IMR-90 (cell line): ENCODE measurements around the gene MYL2. TPM values are rescaled to one million over a fixed set of nuclear protein-coding genes. Genes with fewer than 3 reads are reported as not detected.

ENCODE experiments used
- ATAC-seq: fragments of 200-7000 bp; cut with Tn5 transposase; 2 replicates; pipeline ENCODE4 v1.9.1; 2020; ENCODE audit warnings: low read depth, mild to moderate bottlenecking, moderate library complexity
- BruUV-seq: library from RNA; stranded (reverse); fragments of 400-500 nt; replicated peaks from 2 replicates; lab custom pipeline; 2021; lab: Mats Ljungman, UMichigan
- CTCF ChIA-PET: fragments of 300-600 bp; formaldehyde crosslinking; extraction: SDS; loops from one replicate; lab custom pipeline; 2021; ENCODE audit warnings: antibody characterized with exemption; lab: Yijun Ruan, JAX
- POLR2A ChIA-PET: fragments of 300-600 bp; sonication (Branson Sonifier 250); formaldehyde crosslinking; loops from one replicate; lab custom pipeline; 2022; ENCODE audit warnings: antibody characterized with exemption; ENCODE audit not compliant: unreplicated experiment; lab: Charles Lee
- DNase-seq: peaks from one replicate; pipeline ENCODE4 v3.0.0; 2013
- H2AFZ ChIP-seq: replicated peaks from 2 replicates; pipeline ENCODE3; 2013; ENCODE audit warnings: low read length, mild to moderate bottlenecking; ENCODE audit not compliant: poor library complexity
- H2AK5ac ChIP-seq: 2 replicates; pipeline ENCODE4 v1.6.1; 2013; ENCODE audit warnings: low read depth, low read length, inconsistent platforms
- H2AK9ac ChIP-seq: replicated peaks from 2 replicates; pipeline ENCODE3; 2013; ENCODE audit warnings: mild to moderate bottlenecking, low read depth, low read length, moderate library complexity; ENCODE audit not compliant: poor library complexity
- H2BK120ac ChIP-seq: 2 replicates; pipeline ENCODE4 v1.6.1; 2013; ENCODE audit warnings: low read depth, low read length, inconsistent platforms
- H2BK15ac ChIP-seq: 3 replicates; pipeline ENCODE4 v1.6.1; 2013; ENCODE audit warnings: low read depth, low read length, inconsistent platforms
- H2BK20ac ChIP-seq: 2 replicates; pipeline ENCODE4 v1.6.1; 2013; ENCODE audit warnings: low read depth, mild to moderate bottlenecking, inconsistent platforms, low read length, moderate library complexity
- H2BK5ac ChIP-seq: 2 replicates; pipeline ENCODE4 v1.6.1; 2013; ENCODE audit warnings: mild to moderate bottlenecking, low read depth, low read length, inconsistent platforms; ENCODE audit not compliant: poor library complexity, severe bottlenecking
- H3K14ac ChIP-seq: replicated peaks from 2 replicates; pipeline ENCODE4 v1.6.1; 2013; ENCODE audit warnings: low read depth, low read length, inconsistent platforms
- H3K18ac ChIP-seq: 2 replicates; pipeline ENCODE4 v1.6.1; 2013; ENCODE audit warnings: low read depth, low read length, control low read depth
- H3K23ac ChIP-seq: 2 replicates; pipeline ENCODE4 v1.6.1; 2013; ENCODE audit warnings: low read depth, low read length, inconsistent platforms
- H3K27ac ChIP-seq: 2 replicates; pipeline ENCODE4 v1.5.1; 2013; ENCODE audit warnings: mild to moderate bottlenecking, control low read depth, low read length; ENCODE audit not compliant: insufficient read depth
- H3K27me3 ChIP-seq: 2 replicates; pipeline ENCODE4 v1.6.1; 2013; ENCODE audit warnings: low read length; ENCODE audit not compliant: control insufficient read depth, insufficient read depth
- H3K36me3 ChIP-seq: 2 replicates; pipeline ENCODE4 v1.6.1; 2013; ENCODE audit warnings: low read length, mixed read lengths; ENCODE audit not compliant: control insufficient read depth, insufficient read depth
- H3K4ac ChIP-seq: 2 replicates; pipeline ENCODE4 v1.6.1; 2013; ENCODE audit warnings: low read depth, low read length, inconsistent platforms
- H3K4me1 ChIP-seq: 2 replicates; pipeline ENCODE4 v1.6.1; 2013; ENCODE audit warnings: low read length, mixed read lengths; ENCODE audit not compliant: control insufficient read depth, insufficient read depth
- H3K4me2 ChIP-seq: 2 replicates; pipeline ENCODE4 v1.6.1; 2013; ENCODE audit warnings: low read depth, mild to moderate bottlenecking, control low read depth, low read length, moderate library complexity
- H3K4me3 ChIP-seq: 2 replicates; pipeline ENCODE4 v1.5.1; 2013; ENCODE audit warnings: low read depth, mild to moderate bottlenecking, control low read depth, low read length, moderate library complexity; ENCODE audit not compliant: insufficient read depth
- H3K56ac ChIP-seq: 2 replicates; pipeline ENCODE4 v1.6.1; 2013; ENCODE audit warnings: low read length, inconsistent platforms; ENCODE audit not compliant: insufficient read depth; ENCODE audit errors: extremely low read depth
- H3K79me1 ChIP-seq, 2 experiments: 2 replicates each; pipeline ENCODE4 v1.6.1; 2013; ENCODE audit warnings: low read length in 2 of 2, inconsistent platforms in 1 of 2, low read depth in 1 of 2
- H3K9ac ChIP-seq: 2 replicates; pipeline ENCODE4 v1.6.1; 2013; ENCODE audit warnings: low read depth, low read length, control low read depth
- H3K9me1 ChIP-seq: 2 replicates; pipeline ENCODE4 v1.6.1; 2013; ENCODE audit warnings: low read length, inconsistent platforms; ENCODE audit not compliant: insufficient read depth
- H3K9me3 ChIP-seq: 2 replicates; pipeline ENCODE4 v1.6.1; 2013; ENCODE audit warnings: low read length; ENCODE audit not compliant: control insufficient read depth, insufficient read depth
- H4K20me1 ChIP-seq: 2 replicates; pipeline ENCODE4 v1.6.1; 2013; ENCODE audit warnings: low read length, inconsistent platforms; ENCODE audit not compliant: insufficient read depth
- H4K5ac ChIP-seq: 2 replicates; pipeline ENCODE4 v1.6.1; 2013; ENCODE audit warnings: mild to moderate bottlenecking, low read depth, low read length, control low read depth
- H4K8ac ChIP-seq, 2 experiments: 2 replicates each; pipeline ENCODE4 v1.6.1; 2013; ENCODE audit warnings: low read depth in 2 of 2, low read length in 2 of 2, control low read depth in 1 of 2, inconsistent platforms in 1 of 2
- H4K91ac ChIP-seq: 2 replicates; pipeline ENCODE4 v1.6.1; 2013; ENCODE audit warnings: low read depth, low read length, inconsistent platforms; ENCODE audit not compliant: insufficient read depth
- CHD1 ChIP-seq: IDR thresholded peaks from 2 replicates; pipeline ENCODE4 v1.6.1; 2012; ENCODE audit warnings: low read depth, low read length, improper control_type of control experiment
- ELK1 ChIP-seq: fragments of 150-350 bp; IDR thresholded peaks from 2 replicates; pipeline ENCODE4 v1.6.1; 2016; ENCODE audit warnings: low read depth, mild to moderate bottlenecking, low read length, moderate library complexity, borderline replicate concordance
- MAFK ChIP-seq: IDR thresholded peaks from 2 replicates; pipeline ENCODE4 v1.6.1; 2012; ENCODE audit warnings: low read depth, low read length, improper control_type of control experiment
- NFE2L2 ChIP-seq: fragments of 150-350 bp; IDR thresholded peaks from 2 replicates; pipeline ENCODE4 v1.6.1; 2016; ENCODE audit warnings: low read depth, mild to moderate bottlenecking, low read length
- POLR2A ChIP-seq: IDR thresholded peaks from 2 replicates; pipeline ENCODE4 v1.6.1; 2012; ENCODE audit warnings: mild to moderate bottlenecking, low read depth, low read length
- RCOR1 ChIP-seq: IDR thresholded peaks from 2 replicates; pipeline ENCODE4 v1.6.1; 2012; ENCODE audit warnings: mild to moderate bottlenecking, low read length, improper control_type of control experiment; ENCODE audit not compliant: insufficient replicate concordance
- WGBS, 2 experiments: methylation state at CpG; one replicate each; pipeline versions ENCODE4 v1.1.5 to v1.1.7; 2013; ENCODE audit warnings: missing lambda C conversion rate in 2 of 2; ENCODE audit not compliant: insufficient read length in 1 of 2; ENCODE audit errors: extremely low coverage in 2 of 2; 5-methylcytosine and 5-hydroxymethylcytosine counted together
- dilution Hi-C: fragments of 300-500 bp; cut with HindIII; formaldehyde crosslinking; loops from one replicate; pipeline ENCODE4 v1.14.3; 2018; ENCODE audit warnings: low sequenced_read_pairs; ENCODE audit not compliant: unreplicated experiment
- in situ Hi-C: fragments of 300-500 bp; cut with MboI; formaldehyde crosslinking; loops from 3 replicates; pipeline ENCODE4 v1.14.3; 2019; ENCODE audit warnings: low sequenced_read_pairs, inconsistent platforms, mixed read lengths
- intact Hi-C: fragments of 100-400 bp; cut with micrococcal nuclease; formaldehyde crosslinking; loops from 2 replicates; pipeline ENCODE4 v1.10.0; 2022
- polyA plus RNA-seq, 3 experiments: library from polyadenylated mRNA; depleted of rRNA; stranded (reverse); fragments of >200 nt; gene quantifications; 2 replicates each; pipeline ENCODE4 v1.2.3, GENCODE V29; 2012; ENCODE audit warnings: low replicate concordance in 1 of 3
- total RNA-seq: library from RNA; depleted of rRNA; stranded (reverse); fragments of >200 nt; gene quantifications from 2 replicates; pipeline ENCODE4 v1.2.3, GENCODE V29; 2012

The MYL2 gene
- total and polyA plus RNA-seq, 2 of the 4 experiments (the other 2 are of a cell fraction), result not detected

DNA sequence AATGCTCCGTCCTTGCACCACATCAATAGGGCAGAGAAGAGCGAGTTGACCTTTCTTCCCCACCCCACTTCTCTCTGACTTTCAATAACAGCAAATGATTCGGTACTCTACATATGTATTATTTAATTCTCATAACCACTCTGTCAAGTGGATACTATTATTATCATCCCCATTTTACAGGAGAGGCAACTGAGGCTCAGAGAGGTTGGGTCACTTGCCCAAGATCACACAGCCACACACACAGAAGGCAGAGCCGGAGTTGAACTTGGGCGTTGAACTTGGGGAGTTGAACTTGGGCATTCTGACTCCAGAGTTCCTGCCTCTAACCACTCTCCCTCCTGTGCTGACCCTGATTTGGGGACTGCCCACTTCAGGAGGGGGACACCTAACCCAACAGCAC, 659 bp downstream of the MYL2 start:
- no peak overlapping the region for H3K18ac ChIP-seq
- no peaks in the 10 kb centered on the region for H3K9me3 ChIP-seq
- no peak overlapping the region for H3K4ac ChIP-seq
- no peak overlapping the region for H2AFZ ChIP-seq
- H3K14ac ChIP-seq, result no peak overlapping the region
- no peak overlapping the region for H3K9ac ChIP-seq
- WGBS, 2 experiments, result no CpG with 5 or more reads among the region's 5 CpGs
- dilution Hi-C loops, result no loop called here
- no peak for TF ChIP-seq RCOR1
- TF ChIP-seq ELK1, result no peak
- no peak for TF ChIP-seq NFE2L2
- TF ChIP-seq MAFK, result no peak
- TF ChIP-seq CHD1, result no peak
- TF ChIP-seq POLR2A, result no peak
- DNase-seq (no peak), ATAC-seq (no peak)
- no peaks in the 10 kb centered on the region for H4K20me1 ChIP-seq
- CTCF ChIA-PET, result no interaction called here
- no peak overlapping the region for H3K4me3 ChIP-seq
- no peak overlapping the region for H3K23ac ChIP-seq
- H3K79me1 ChIP-seq, result no peaks in the 10 kb centered on the region
- no peak overlapping the region for H3K56ac ChIP-seq
- H3K27me3 ChIP-seq, result peaks cover 1% of the 10 kb centered on the region
- H4K8ac ChIP-seq, result no peak overlapping the region
- no peak overlapping the region for H4K91ac ChIP-seq
- no peak overlapping the region for H2BK20ac ChIP-seq
- H3K27ac ChIP-seq, result no peak overlapping the region
- no peaks in the 10 kb centered on the region for H3K9me1 ChIP-seq
- no peak overlapping the region for H4K5ac ChIP-seq
- BruUV-seq, result no TSS peak
- H2AK5ac ChIP-seq, result no peak overlapping the region
- no peak overlapping the region for H2BK15ac ChIP-seq
- in situ Hi-C loops, result no loop called here
- H2BK5ac ChIP-seq, result no peak overlapping the region
- H3K4me2 ChIP-seq, result no peak overlapping the region
- no peak overlapping the region for H2BK120ac ChIP-seq
- H3K4me1 ChIP-seq, result no peaks in the 10 kb centered on the region
- no peak overlapping the region for H2AK9ac ChIP-seq
- no peaks in the 10 kb centered on the region for H3K36me3 ChIP-seq
- intact Hi-C loops, result no loop called here
- POLR2A ChIA-PET, result no interaction called here
